K562 (cell line): Measurements from ENCODE around the gene LRP4. TPM values are rescaled to one million over a fixed set of nuclear protein-coding genes. Genes with fewer than 3 reads are reported as not detected.
A peak's percentile ranks its signal among the peaks of the same experiment; 100 is the strongest.

Source experiments
- BRD9 ChIP-seq: fragments of 450-650 bp; IDR thresholded peaks from 2 replicates; pipeline ENCODE4 v1.6.1; 2018; ENCODE audit warnings: low read depth; ENCODE audit not compliant: partially characterized antibody
- CBX5 ChIP-seq: IDR thresholded peaks from 2 replicates; pipeline ENCODE4 v1.6.1; 2014; ENCODE audit warnings: low read depth, borderline replicate concordance
- CTCF ChIP-seq, 3 experiments: IDR thresholded peaks in 2 of 3; conservative IDR thresholded peaks in 1 of 3; 2 replicates each; pipeline ENCODE4 v1.5.1; 2011 to 2012; ENCODE audit warnings: low read length in 3 of 3, mild to moderate bottlenecking in 3 of 3, control low read depth in 2 of 3, improper control_type of control experiment in 1 of 3, inconsistent platforms in 1 of 3, low read depth in 1 of 3, mixed read lengths in 1 of 3, moderate library complexity in 1 of 3; ENCODE audit not compliant: insufficient read depth in 2 of 3
- EWSR1 ChIP-seq: fragments of 450-650 bp; IDR thresholded peaks from 2 replicates; pipeline ENCODE4 v1.6.1; 2018; ENCODE audit warnings: borderline replicate concordance, mild to moderate bottlenecking, low read depth, moderate library complexity; ENCODE audit not compliant: partially characterized antibody
- HDGF ChIP-seq: fragments of 450-650 bp; IDR thresholded peaks from 2 replicates; pipeline ENCODE4 v1.6.1; 2016
- KDM4B ChIP-seq, 2 experiments: fragments of 450-650 bp in 1 of 2; sonication (generic) in 1 of 2; IDR thresholded peaks; 2 replicates each; pipeline ENCODE4 v1.6.1; 2016 to 2017; ENCODE audit warnings: borderline replicate concordance in 2 of 2, antibody characterized with exemption in 1 of 2, low read depth in 1 of 2, mild to moderate bottlenecking in 1 of 2
- MAFK ChIP-seq: IDR thresholded peaks from 2 replicates; pipeline ENCODE4 v1.6.1; 2011; ENCODE audit warnings: low read length, improper control_type of control experiment
- MXI1 ChIP-seq: IDR thresholded peaks from 2 replicates; pipeline ENCODE4 v1.6.1; 2011; ENCODE audit warnings: low read depth, mild to moderate bottlenecking, improper control_type of control experiment, low read length
- NFATC3 ChIP-seq: fragments of 450-650 bp; IDR thresholded peaks from 2 replicates; pipeline ENCODE4 v1.6.1; 2017; ENCODE audit warnings: mild to moderate bottlenecking
- NR0B1 ChIP-seq: fragments of 450-650 bp; IDR thresholded peaks from one replicate; pipeline ENCODE4 v1.6.1; 2018; ENCODE audit warnings: mild to moderate bottlenecking, moderate library complexity; ENCODE audit not compliant: partially characterized antibody
- PHF8 ChIP-seq: fragments of 200-600 bp; sonication (generic); IDR thresholded peaks from 2 replicates; pipeline ENCODE4 v1.6.1; 2012; ENCODE audit warnings: mixed run types, mild to moderate bottlenecking, inconsistent platforms, low read length, moderate library complexity, borderline replicate concordance
- POLR3G ChIP-seq: IDR thresholded peaks from 2 replicates; pipeline ENCODE4 v1.6.1; 2011; ENCODE audit not compliant: insufficient read length, insufficient replicate concordance; ENCODE audit errors: extremely low read depth
- RBBP5 ChIP-seq: fragments of 200-600 bp; sonication (generic); IDR thresholded peaks from 2 replicates; pipeline ENCODE4 v1.6.1; 2012; ENCODE audit warnings: borderline replicate concordance, mild to moderate bottlenecking, low read length, control low read depth, inconsistent platforms; ENCODE audit not compliant: insufficient read depth, poor library complexity, severe bottlenecking
- RCOR1 ChIP-seq, 2 experiments: IDR thresholded peaks; 2 replicates each; pipeline ENCODE4 v1.6.1; 2012; ENCODE audit warnings: low read depth in 2 of 2, low read length in 2 of 2, borderline replicate concordance in 1 of 2, improper control_type of control experiment in 1 of 2
- SAFB ChIP-seq: fragments of 200-400 bp; formaldehyde crosslinking; IDR thresholded peaks from 2 replicates; pipeline ENCODE4 v1.6.1; 2017; ENCODE audit warnings: low read depth, low read length, borderline replicate concordance
- SMAD2 ChIP-seq: fragments of 150-350 bp; IDR thresholded peaks from 2 replicates; pipeline ENCODE4 v1.6.1; 2014; ENCODE audit warnings: low read depth, mild to moderate bottlenecking, low read length
- SMC3 ChIP-seq: conservative IDR thresholded peaks from 2 replicates; pipeline ENCODE4 v1.6.1; 2011; ENCODE audit warnings: low read depth, low read length, improper control_type of control experiment; ENCODE audit not compliant: insufficient read depth
- SREBF1 ChIP-seq: fragments of 150-350 bp; IDR thresholded peaks from 2 replicates; pipeline ENCODE4 v1.6.1; 2014; ENCODE audit warnings: antibody characterized with exemption, low read depth, low read length, borderline replicate concordance
- TAL1 ChIP-seq: fragments of 450-650 bp; IDR thresholded peaks from 2 replicates; pipeline ENCODE4 v1.6.1; 2016; ENCODE audit warnings: mild to moderate bottlenecking
- ZNF280B ChIP-seq: fragments of 250-450 bp; sonication (Bioruptor Pico); IDR thresholded peaks from 2 replicates; pipeline ENCODE4 v1.5.1; 2021; ENCODE audit warnings: mild to moderate bottlenecking
- ZNF3 ChIP-seq: fragments of 250-450 bp; sonication (Bioruptor Pico); IDR thresholded peaks from 2 replicates; pipeline ENCODE4 v1.5.0; 2021; ENCODE audit warnings: mild to moderate bottlenecking, moderate library complexity
- ZNF551 ChIP-seq: fragments of 250-450 bp; sonication (Bioruptor Pico); IDR thresholded peaks from 2 replicates; pipeline ENCODE4 v1.5.0; 2021; ENCODE audit warnings: mild to moderate bottlenecking, moderate library complexity
- ZNF696 ChIP-seq: fragments of 250-450 bp; sonication (Bioruptor Pico); conservative IDR thresholded peaks from 2 replicates; pipeline ENCODE4 v1.4.0; 2020; ENCODE audit warnings: mild to moderate bottlenecking, moderate library complexity
- ZZZ3 ChIP-seq: fragments of 450-650 bp; IDR thresholded peaks from 2 replicates; pipeline ENCODE4 v1.6.1; 2016; ENCODE audit warnings: antibody characterized with exemption, mild to moderate bottlenecking, moderate library complexity
- polyA plus RNA-seq, 8 experiments: library from polyadenylated mRNA; depleted of rRNA in 4 of 8; stranded (reverse) in 5 of 8; unstranded in 3 of 8; fragments of >200 nt; fragmentation: Nextera tagmentation in 2 of 8; fragmentation: Illumina TruSeq in 1 of 8; extraction: Ambion mirVana in 2 of 8; extraction: Trizol in 1 of 8; gene quantifications; 2 replicates each; pipeline versions ENCODE4 v1.2.1 to v1.2.3, GENCODE V29; 2011 to 2014; ENCODE audit warnings: inconsistent platforms in 1 of 8, missing spikeins in 1 of 8
- total RNA-seq, 7 experiments: library from RNA; depleted of rRNA in 6 of 7; stranded (reverse); fragments of >200 nt in 6 of 7; fragmentation: Illumina TruSeq in 2 of 7; extraction: Trizol in 2 of 7; gene quantifications; 2 replicates each; pipeline versions ENCODE4 v1.2.1 to v1.2.3, GENCODE V29; 2011 to 2021; ENCODE audit warnings: low replicate concordance in 1 of 7

LRP4 gene
- total and polyA plus RNA-seq, 9 of the 15 experiments (the other 6 are each of a cell fraction or from before 2014, with no cell fraction given) = 0.04 to 0.54 (median 0.10) TPM

GRCh38 chr11:46845740-46846509, 72.4 kb downstream of the LRP4 start, which contains the start of gene CKAP5 (continued):
- no peak for TF ChIP-seq NR0B1
- TF ChIP-seq MAFK = no peak
- TF ChIP-seq ZNF280B = no peak
- no peak for TF ChIP-seq ZNF3
- TF ChIP-seq NFATC3 = no peak
- TF ChIP-seq MXI1 = 0 out of 2 replicates have a peak, but pooled peaks have one; percentile 31
- TF ChIP-seq KDM4B (IDR thresholded peaks at IDR 0.05; ENCODE audit: borderline replicate concordance in 2 of 2, low read depth in 1 of 2) = no peak; a peak in 1 of 4 replicates
- TF ChIP-seq SREBF1 = no peak
- no peak; a peak in 1 of 4 replicates for TF ChIP-seq RCOR1 (IDR thresholded peaks at IDR 0.05; ENCODE audit: borderline replicate concordance in 1 of 2, low read depth in 2 of 2, low read length in 2 of 2)
- TF ChIP-seq POLR3G = no peak
- no peak for TF ChIP-seq SAFB
- TF ChIP-seq EWSR1 = no peak
- TF ChIP-seq HDGF = no peak
- TF ChIP-seq SMAD2 = no peak
- no peak for TF ChIP-seq SMC3
- peak; percentile 96 for TF ChIP-seq PHF8
- TF ChIP-seq CBX5 = no peak
- 0 out of 6 replicates have a peak, but pooled peaks of 2 of the 3 experiments have one; percentile 0 to 6 for TF ChIP-seq CTCF (IDR thresholded peaks at IDR 0.05 in 2 of 3, conservative IDR thresholded peaks at IDR 0.05 in 1 of 3; ENCODE audit: insufficient read depth in 2 of 3, low read depth in 1 of 3, low read length in 3 of 3)
- no peak for TF ChIP-seq ZNF696
- peak; percentile 99 for TF ChIP-seq RBBP5
- TF ChIP-seq TAL1 = no peak
- no peak for TF ChIP-seq BRD9
- TF ChIP-seq ZZZ3 = no peak
- no peak for TF ChIP-seq ZNF551 (CRISPR knock-in tag)
